K562 (cell line): ENCODE measurements around the gene NLE1. TPM values are rescaled to one million over a fixed set of nuclear protein-coding genes. Genes with fewer than 3 reads are reported as not detected.
A peak's percentile ranks its signal among the peaks of the same experiment; 100 is the strongest.

Experiments used
- ASH1L ChIP-seq: fragments of 450-650 bp; IDR thresholded peaks from 2 replicates; pipeline ENCODE4 v1.6.1; 2018; ENCODE audit warnings: borderline replicate concordance, mild to moderate bottlenecking, low read depth; ENCODE audit not compliant: partially characterized antibody
- BCL6 ChIP-seq: fragments of 250-450 bp; sonication (Bioruptor Pico); IDR thresholded peaks from 2 replicates; pipeline ENCODE4 v1.4.0; 2020
- ETV1 ChIP-seq: fragments of 450-650 bp; conservative IDR thresholded peaks from 2 replicates; pipeline ENCODE4 v1.6.1; 2016; ENCODE audit warnings: missing genetic modification characterization, control low read depth, low read depth, missing compliant biosample characterization
- FOXA1 ChIP-seq: fragments of 450-650 bp; IDR thresholded peaks from 2 replicates; pipeline ENCODE4 v1.6.1; 2016; ENCODE audit warnings: mild to moderate bottlenecking, borderline replicate concordance
- IFI16 ChIP-seq: fragments of 250-450 bp; sonication (Bioruptor Pico); IDR thresholded peaks from 2 replicates; pipeline ENCODE4 v2.1.2; 2022; ENCODE audit warnings: mild to moderate bottlenecking, inconsistent platforms
- IRF2 ChIP-seq: sonication (generic); formaldehyde crosslinking; IDR thresholded peaks from 2 replicates; pipeline ENCODE4 v1.8.1; 2022; ENCODE audit warnings: mild to moderate bottlenecking, missing genetic modification reagents
- KDM2B ChIP-seq: fragments of 250-450 bp; sonication (Bioruptor Pico); IDR thresholded peaks from 2 replicates; pipeline ENCODE4 v1.8.0; 2021; ENCODE audit warnings: mild to moderate bottlenecking, moderate library complexity
- KLF10 ChIP-seq: fragments of 250-450 bp; sonication (Bioruptor Pico); IDR thresholded peaks from 2 replicates; pipeline ENCODE4 v1.6.1; 2021; ENCODE audit warnings: matching md5 sums
- LEF1 ChIP-seq: fragments of 450-650 bp; IDR thresholded peaks from 2 replicates; pipeline ENCODE4 v1.6.1; 2016; ENCODE audit warnings: mild to moderate bottlenecking
- NFE2 ChIP-seq: IDR thresholded peaks from 2 replicates; pipeline ENCODE4 v1.6.1; 2014; ENCODE audit warnings: antibody characterized with exemption, low read depth
- PHF8 ChIP-seq: fragments of 200-600 bp; sonication (generic); IDR thresholded peaks from 2 replicates; pipeline ENCODE4 v1.6.1; 2012; ENCODE audit warnings: mixed run types, mild to moderate bottlenecking, inconsistent platforms, low read length, moderate library complexity, borderline replicate concordance
- POLR3A ChIP-seq: IDR thresholded peaks from 2 replicates; pipeline ENCODE4 v1.6.1; 2011; ENCODE audit warnings: borderline replicate concordance, mild to moderate bottlenecking, moderate library complexity; ENCODE audit not compliant: insufficient read length, insufficient read depth; ENCODE audit errors: extremely low read depth
- PPARD ChIP-seq: fragments of 250-450 bp; sonication (Bioruptor Pico); IDR thresholded peaks from 2 replicates; pipeline ENCODE4 v1.8.0; 2022; ENCODE audit warnings: inconsistent platforms, mild to moderate bottlenecking, moderate library complexity
- RFX5 ChIP-seq: IDR thresholded peaks from 2 replicates; pipeline ENCODE4 v1.6.1; 2011; ENCODE audit warnings: low read depth, mild to moderate bottlenecking, improper control_type of control experiment, low read length
- SIRT6 ChIP-seq: IDR thresholded peaks from one replicate; pipeline ENCODE4 v1.6.1; 2012; ENCODE audit warnings: low read depth, mild to moderate bottlenecking, control low read depth, inconsistent platforms, low read length, moderate library complexity
- SNIP1 ChIP-seq: fragments of 450-650 bp; IDR thresholded peaks from 2 replicates; pipeline ENCODE4 v1.7.1; 2017; ENCODE audit warnings: low read depth, mild to moderate bottlenecking
- SPI1 ChIP-seq: IDR thresholded peaks from 2 replicates; pipeline ENCODE4 v1.6.1; 2011; ENCODE audit warnings: low read depth, low read length, control low read depth, borderline replicate concordance
- THRAP3 ChIP-seq: fragments of 450-650 bp; IDR thresholded peaks from 2 replicates; pipeline ENCODE4 v1.6.1; 2016; ENCODE audit warnings: mild to moderate bottlenecking, inconsistent platforms, borderline replicate concordance
- ZNF134 ChIP-seq: fragments of 250-450 bp; sonication (Bioruptor Pico); conservative IDR thresholded peaks from 2 replicates; pipeline ENCODE4 v1.4.0; 2020
- ZNF79 ChIP-seq: fragments of 250-450 bp; sonication (Bioruptor Pico); IDR thresholded peaks from 2 replicates; pipeline ENCODE4 v1.4.0; 2020; ENCODE audit warnings: low read depth, mild to moderate bottlenecking, moderate library complexity
- polyA plus RNA-seq, 8 experiments: library from polyadenylated mRNA; depleted of rRNA in 4 of 8; stranded (reverse) in 5 of 8; unstranded in 3 of 8; fragments of >200 nt; fragmentation: Nextera tagmentation in 2 of 8; fragmentation: Illumina TruSeq in 1 of 8; extraction: Ambion mirVana in 2 of 8; extraction: Trizol in 1 of 8; gene quantifications; 2 replicates each; pipeline versions ENCODE4 v1.2.1 to v1.2.3, GENCODE V29; 2011 to 2014; ENCODE audit warnings: inconsistent platforms in 1 of 8, missing spikeins in 1 of 8
- total RNA-seq, 7 experiments: library from RNA; depleted of rRNA in 6 of 7; stranded (reverse); fragments of >200 nt in 6 of 7; fragmentation: Illumina TruSeq in 2 of 7; extraction: Trizol in 2 of 7; gene quantifications; 2 replicates each; pipeline versions ENCODE4 v1.2.1 to v1.2.3, GENCODE V29; 2011 to 2021; ENCODE audit warnings: low replicate concordance in 1 of 7
- TF ChIP-seq, protein P1 (sequence below): fragments of 450-650 bp; IDR thresholded peaks from 2 replicates; pipeline ENCODE4 v1.6.1; 2018; ENCODE audit not compliant: partially characterized antibody
- TF ChIP-seq, protein P2 (sequence below): fragments of 250-450 bp; sonication (Bioruptor Pico); IDR thresholded peaks from 2 replicates; pipeline ENCODE4 v1.6.1; 2021; ENCODE audit warnings: mild to moderate bottlenecking
- TF ChIP-seq, protein P3 (sequence below): sonication (generic); formaldehyde crosslinking; IDR thresholded peaks from 2 replicates; pipeline ENCODE4 v1.8.0; 2022; ENCODE audit warnings: mild to moderate bottlenecking, missing genetic modification reagents
- TF ChIP-seq, protein P4 (sequence below): fragments of 450-650 bp; IDR thresholded peaks from 2 replicates; pipeline ENCODE4 v1.6.1; 2017; ENCODE audit warnings: mild to moderate bottlenecking, moderate library complexity

NLE1 gene
- total and polyA plus RNA-seq, 9 of the 15 experiments (the other 6 are each of a cell fraction or from before 2014, with no cell fraction given): 3.8 to 69.0 (median 29.4) TPM

DNA sequence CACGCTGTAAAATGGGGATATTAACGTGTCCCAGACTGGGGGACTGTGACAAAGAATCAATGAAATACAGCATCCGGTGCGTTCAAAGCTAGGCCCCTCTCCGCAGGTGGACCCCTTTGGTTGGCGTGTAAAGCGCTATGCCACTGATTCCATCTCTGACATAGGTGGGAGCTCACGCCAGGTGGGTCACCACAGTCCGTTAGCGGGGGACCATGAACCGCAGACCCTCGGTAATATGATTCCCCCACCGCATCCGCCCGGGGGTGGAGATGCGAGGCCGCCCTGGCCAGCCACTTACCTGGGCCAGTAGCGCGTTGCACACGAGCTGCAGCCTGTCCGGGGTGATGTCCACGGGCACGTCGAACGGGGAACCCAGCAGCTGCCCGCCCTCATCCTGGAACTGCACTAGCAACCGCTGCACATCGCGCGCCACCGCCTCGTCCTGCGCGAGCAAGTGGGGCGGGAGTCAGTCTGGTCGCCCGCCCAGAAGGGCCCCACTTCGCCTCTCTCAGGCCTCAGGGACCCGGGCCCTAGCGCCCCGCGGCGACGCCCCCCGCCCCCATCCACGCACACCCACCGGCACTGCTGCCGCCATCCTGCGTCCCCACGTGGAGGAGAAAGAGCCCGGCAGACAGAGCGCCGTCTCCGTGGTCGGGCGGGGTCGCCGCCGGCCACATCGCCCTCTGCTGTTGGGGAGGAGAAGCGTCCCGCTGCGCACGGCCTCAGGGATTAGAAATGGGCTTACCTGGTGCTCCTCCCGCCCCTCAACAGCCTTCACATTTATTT lies at the start of gene NLE1 (continued):
- TF ChIP-seq KLF10: no peak
- peak; percentile 92 for TF ChIP-seq SNIP1
- TF ChIP-seq THRAP3: no peak
- no peak for TF ChIP-seq ASH1L
- TF ChIP-seq SIRT6: no peak
- TF ChIP-seq, protein P1, sequence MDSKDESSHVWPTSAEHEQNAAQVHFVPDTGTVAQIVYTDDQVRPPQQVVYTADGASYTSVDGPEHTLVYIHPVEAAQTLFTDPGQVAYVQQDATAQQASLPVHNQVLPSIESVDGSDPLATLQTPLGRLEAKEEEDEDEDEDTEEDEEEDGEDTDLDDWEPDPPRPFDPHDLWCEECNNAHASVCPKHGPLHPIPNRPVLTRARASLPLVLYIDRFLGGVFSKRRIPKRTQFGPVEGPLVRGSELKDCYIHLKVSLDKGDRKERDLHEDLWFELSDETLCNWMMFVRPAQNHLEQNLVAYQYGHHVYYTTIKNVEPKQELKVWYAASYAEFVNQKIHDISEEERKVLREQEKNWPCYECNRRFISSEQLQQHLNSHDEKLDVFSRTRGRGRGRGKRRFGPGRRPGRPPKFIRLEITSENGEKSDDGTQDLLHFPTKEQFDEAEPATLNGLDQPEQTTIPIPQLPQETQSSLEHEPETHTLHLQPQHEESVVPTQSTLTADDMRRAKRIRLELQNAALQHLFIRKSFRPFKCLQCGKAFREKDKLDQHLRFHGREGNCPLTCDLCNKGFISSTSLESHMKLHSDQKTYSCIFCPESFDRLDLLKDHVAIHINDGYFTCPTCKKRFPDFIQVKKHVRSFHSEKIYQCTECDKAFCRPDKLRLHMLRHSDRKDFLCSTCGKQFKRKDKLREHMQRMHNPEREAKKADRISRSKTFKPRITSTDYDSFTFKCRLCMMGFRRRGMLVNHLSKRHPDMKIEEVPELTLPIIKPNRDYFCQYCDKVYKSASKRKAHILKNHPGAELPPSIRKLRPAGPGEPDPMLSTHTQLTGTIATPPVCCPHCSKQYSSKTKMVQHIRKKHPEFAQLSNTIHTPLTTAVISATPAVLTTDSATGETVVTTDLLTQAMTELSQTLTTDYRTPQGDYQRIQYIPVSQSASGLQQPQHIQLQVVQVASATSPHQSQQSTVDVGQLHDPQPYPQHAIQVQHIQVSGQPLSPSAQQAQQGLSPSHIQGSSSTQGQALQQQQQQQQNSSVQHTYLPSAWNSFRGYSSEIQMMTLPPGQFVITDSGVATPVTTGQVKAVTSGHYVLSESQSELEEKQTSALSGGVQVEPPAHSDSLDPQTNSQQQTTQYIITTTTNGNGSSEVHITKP: no peak
- TF ChIP-seq, protein P2, sequence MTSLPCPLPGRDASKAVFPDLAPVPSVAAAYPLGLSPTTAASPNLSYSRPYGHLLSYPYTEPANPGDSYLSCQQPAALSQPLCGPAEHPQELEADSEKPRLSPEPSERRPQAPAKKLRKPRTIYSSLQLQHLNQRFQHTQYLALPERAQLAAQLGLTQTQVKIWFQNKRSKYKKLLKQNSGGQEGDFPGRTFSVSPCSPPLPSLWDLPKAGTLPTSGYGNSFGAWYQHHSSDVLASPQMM (CRISPR knock-in tag): no peak
- no peak for TF ChIP-seq ETV1 (tag)
- no peak for TF ChIP-seq FOXA1
- TF ChIP-seq, protein P3, sequence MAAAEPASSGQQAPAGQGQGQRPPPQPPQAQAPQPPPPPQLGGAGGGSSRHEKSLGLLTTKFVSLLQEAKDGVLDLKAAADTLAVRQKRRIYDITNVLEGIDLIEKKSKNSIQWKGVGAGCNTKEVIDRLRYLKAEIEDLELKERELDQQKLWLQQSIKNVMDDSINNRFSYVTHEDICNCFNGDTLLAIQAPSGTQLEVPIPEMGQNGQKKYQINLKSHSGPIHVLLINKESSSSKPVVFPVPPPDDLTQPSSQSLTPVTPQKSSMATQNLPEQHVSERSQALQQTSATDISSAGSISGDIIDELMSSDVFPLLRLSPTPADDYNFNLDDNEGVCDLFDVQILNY: no peak
- no peak for TF ChIP-seq PPARD
- no peak for TF ChIP-seq ZNF79 (CRISPR knock-in tag)
- TF ChIP-seq ZNF134: no peak
- TF ChIP-seq LEF1: 0 out of 2 replicates have a peak, but pooled peaks have one; percentile 10
- no peak for TF ChIP-seq BCL6 (CRISPR knock-in tag)
- peak; percentile 80; the same call in 1 of the 2 replicates for TF ChIP-seq PHF8
- peak; percentile 14; the same call in 1 of the 2 replicates for TF ChIP-seq NFE2
- no peak for TF ChIP-seq POLR3A
- TF ChIP-seq KDM2B (CRISPR knock-in tag): no peak
- TF ChIP-seq IFI16 (CRISPR knock-in tag): no peak
- TF ChIP-seq RFX5: no peak
- TF ChIP-seq, protein P4, sequence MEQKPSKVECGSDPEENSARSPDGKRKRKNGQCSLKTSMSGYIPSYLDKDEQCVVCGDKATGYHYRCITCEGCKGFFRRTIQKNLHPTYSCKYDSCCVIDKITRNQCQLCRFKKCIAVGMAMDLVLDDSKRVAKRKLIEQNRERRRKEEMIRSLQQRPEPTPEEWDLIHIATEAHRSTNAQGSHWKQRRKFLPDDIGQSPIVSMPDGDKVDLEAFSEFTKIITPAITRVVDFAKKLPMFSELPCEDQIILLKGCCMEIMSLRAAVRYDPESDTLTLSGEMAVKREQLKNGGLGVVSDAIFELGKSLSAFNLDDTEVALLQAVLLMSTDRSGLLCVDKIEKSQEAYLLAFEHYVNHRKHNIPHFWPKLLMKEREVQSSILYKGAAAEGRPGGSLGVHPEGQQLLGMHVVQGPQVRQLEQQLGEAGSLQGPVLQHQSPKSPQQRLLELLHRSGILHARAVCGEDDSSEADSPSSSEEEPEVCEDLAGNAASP: no peak
- TF ChIP-seq IRF2 (CRISPR knock-in tag): no peak
- no peak for TF ChIP-seq SPI1
